HEK293 (cell line): ENCODE measurements around the gene ATP5ME.
A peak's percentile ranks its signal among the peaks of the same experiment; 100 is the strongest.

Source experiments
- CTCF ChIA-PET: fragments of 350-600 bp; formaldehyde crosslinking; extraction: SDS; loops from one replicate; lab custom pipeline; 2021; ENCODE audit warnings: antibody characterized with exemption; lab: Yijun Ruan, JAX
- POLR2A ChIA-PET: fragments of 300-600 bp; formaldehyde crosslinking; extraction: SDS; loops from one replicate; lab custom pipeline; 2020; ENCODE audit warnings: antibody characterized with exemption, inconsistent platforms; lab: Yijun Ruan, JAX
- H3K27ac ChIP-seq: fragments of 200-500 bp; sonication (Bioruptor generic); 2 replicates; pipeline ENCODE4 v1.5.1; 2014; ENCODE audit warnings: low read depth, low read length, control low read depth, inconsistent platforms; ENCODE audit errors: extremely low read depth
- H3K36me3 ChIP-seq, 2 experiments: fragments of 200-500 bp in 1 of 2; sonication (Bioruptor generic) in 1 of 2; 1 replicate in 1 of 2; 2 replicates in 1 of 2; pipeline ENCODE4 v1.5.1; 2014 to 2017; ENCODE audit warnings: inconsistent platforms in 2 of 2, low read length in 2 of 2; ENCODE audit not compliant: control insufficient read depth in 2 of 2, insufficient read depth in 1 of 2
- H3K4me1 ChIP-seq: fragments of 200-500 bp; sonication (Bioruptor generic); 2 replicates; pipeline ENCODE4 v1.5.1; 2014; ENCODE audit warnings: mild to moderate bottlenecking, low read length, inconsistent platforms; ENCODE audit not compliant: control insufficient read depth, insufficient read depth
- H3K4me3 ChIP-seq: 2 replicates; pipeline ENCODE4 v1.5.1; 2011; ENCODE audit warnings: low read depth, mild to moderate bottlenecking, control low read depth, low read length, moderate library complexity
- H3K9me3 ChIP-seq: fragments of 200-500 bp; sonication (Bioruptor generic); 2 replicates; pipeline ENCODE4 v1.5.1; 2014; ENCODE audit warnings: low read depth, low read length, inconsistent platforms; ENCODE audit not compliant: control insufficient read depth, insufficient read depth
- BCL11B ChIP-seq: fragments of 450-650 bp; formaldehyde crosslinking; IDR thresholded peaks from 2 replicates; pipeline ENCODE4 v1.5.1; 2016; ENCODE audit warnings: low read depth, missing biosample characterization, missing genetic modification characterization
- HOXA7 ChIP-seq: sonication (generic); formaldehyde crosslinking; IDR thresholded peaks from 2 replicates; pipeline ENCODE4 v1.8.1; 2022; ENCODE audit warnings: missing genetic modification reagents, borderline replicate concordance
- HOXC10 ChIP-seq: sonication (generic); formaldehyde crosslinking; IDR thresholded peaks from 2 replicates; pipeline ENCODE4 v1.8.1; 2023; ENCODE audit warnings: mild to moderate bottlenecking, missing genetic modification reagents
- KLF1 ChIP-seq: fragments of 450-650 bp; formaldehyde crosslinking; IDR thresholded peaks from 2 replicates; pipeline ENCODE4 v1.5.1; 2016; ENCODE audit warnings: missing biosample characterization, missing genetic modification characterization
- KLF10 ChIP-seq: fragments of 450-650 bp; IDR thresholded peaks from 2 replicates; pipeline ENCODE4 v1.5.1; 2018; ENCODE audit warnings: missing biosample characterization, mild to moderate bottlenecking, missing genetic modification characterization
- KLF8 ChIP-seq: fragments of 450-650 bp; formaldehyde crosslinking; IDR thresholded peaks from 2 replicates; pipeline ENCODE4 v1.5.1; 2016; ENCODE audit warnings: missing biosample characterization, missing genetic modification characterization
- KLF9 ChIP-seq: fragments of 450-650 bp; formaldehyde crosslinking; IDR thresholded peaks from 2 replicates; pipeline ENCODE4 v1.5.1; 2016; ENCODE audit warnings: missing biosample characterization, missing genetic modification characterization, low read depth
- MEIS1 ChIP-seq: sonication (generic); formaldehyde crosslinking; IDR thresholded peaks from 2 replicates; pipeline ENCODE4 v1.8.1; 2022; ENCODE audit warnings: missing genetic modification reagents, mild to moderate bottlenecking, borderline replicate concordance
- SP2 ChIP-seq: fragments of 450-650 bp; formaldehyde crosslinking; IDR thresholded peaks from 2 replicates; pipeline ENCODE4 v1.5.1; 2016; ENCODE audit warnings: missing biosample characterization, missing genetic modification characterization
- SP3 ChIP-seq: fragments of 450-650 bp; formaldehyde crosslinking; IDR thresholded peaks from 2 replicates; pipeline ENCODE4 v1.5.1; 2016; ENCODE audit warnings: missing biosample characterization, missing genetic modification characterization
- TRIM28 ChIP-seq: IDR thresholded peaks from 2 replicates; pipeline ENCODE4 v1.6.1; 2011; ENCODE audit warnings: low read length, control low read depth, borderline replicate concordance
- ZBTB48 ChIP-seq: fragments of 450-650 bp; formaldehyde crosslinking; IDR thresholded peaks from 2 replicates; pipeline ENCODE4 v1.5.1; 2016; ENCODE audit warnings: missing biosample characterization, missing genetic modification characterization
- ZBTB7A ChIP-seq: fragments of 450-650 bp; formaldehyde crosslinking; IDR thresholded peaks from 2 replicates; pipeline ENCODE4 v1.5.1; 2016; ENCODE audit warnings: low read depth, missing biosample characterization, missing genetic modification characterization
- ZFP69B ChIP-seq: fragments of 450-650 bp; formaldehyde crosslinking; IDR thresholded peaks from 2 replicates; pipeline ENCODE4 v1.5.1; 2016; ENCODE audit warnings: missing biosample characterization, missing genetic modification characterization
- ZNF169 ChIP-seq: fragments of 450-650 bp; formaldehyde crosslinking; IDR thresholded peaks from 2 replicates; pipeline ENCODE4 v1.5.1; 2016; ENCODE audit warnings: missing biosample characterization, missing genetic modification characterization
- ZNF214 ChIP-seq: fragments of 450-650 bp; formaldehyde crosslinking; IDR thresholded peaks from 2 replicates; pipeline ENCODE4 v1.5.1; 2017; ENCODE audit warnings: missing biosample characterization, mild to moderate bottlenecking, missing genetic modification characterization, borderline replicate concordance
- ZNF311 ChIP-seq: fragments of 450-650 bp; formaldehyde crosslinking; IDR thresholded peaks from 2 replicates; pipeline ENCODE4 v1.5.1; 2017; ENCODE audit warnings: missing biosample characterization, missing genetic modification characterization, borderline replicate concordance
- ZNF335 ChIP-seq: fragments of 450-650 bp; formaldehyde crosslinking; conservative IDR thresholded peaks from 2 replicates; pipeline ENCODE4 v1.5.1; 2016; ENCODE audit warnings: missing biosample characterization, missing genetic modification characterization
- ZNF354C ChIP-seq: fragments of 450-650 bp; formaldehyde crosslinking; IDR thresholded peaks from 2 replicates; pipeline ENCODE4 v1.5.1; 2016; ENCODE audit warnings: missing biosample characterization, missing genetic modification characterization, low read depth, borderline replicate concordance
- ZNF433 ChIP-seq: fragments of 450-650 bp; formaldehyde crosslinking; IDR thresholded peaks from 2 replicates; pipeline ENCODE4 v1.5.1; 2016; ENCODE audit warnings: missing biosample characterization, missing genetic modification characterization, low read depth
- ZNF560 ChIP-seq: fragments of 450-650 bp; formaldehyde crosslinking; IDR thresholded peaks from 2 replicates; pipeline ENCODE4 v1.5.1; 2017; ENCODE audit warnings: missing biosample characterization, missing genetic modification characterization, borderline replicate concordance
- ZNF596 ChIP-seq: fragments of 450-650 bp; IDR thresholded peaks from 2 replicates; pipeline ENCODE4 v1.5.0; 2018; ENCODE audit warnings: missing biosample characterization, mild to moderate bottlenecking, missing genetic modification characterization, moderate library complexity
- ZNF600 ChIP-seq: fragments of 450-650 bp; formaldehyde crosslinking; IDR thresholded peaks from 2 replicates; pipeline ENCODE4 v1.5.1; 2016; ENCODE audit warnings: missing biosample characterization, missing genetic modification characterization
- ZNF626 ChIP-seq: fragments of 450-650 bp; sonication (Bioruptor Pico); formaldehyde crosslinking; IDR thresholded peaks from 2 replicates; pipeline ENCODE4 v1.5.1; 2018; ENCODE audit warnings: missing biosample characterization, missing genetic modification characterization, inconsistent platforms
- ZNF664 ChIP-seq: fragments of 450-650 bp; formaldehyde crosslinking; IDR thresholded peaks from 2 replicates; pipeline ENCODE4 v1.5.1; 2016; ENCODE audit warnings: missing biosample characterization, missing genetic modification characterization
- ZNF692 ChIP-seq: fragments of 450-650 bp; formaldehyde crosslinking; IDR thresholded peaks from 2 replicates; pipeline ENCODE4 v1.5.1; 2016; ENCODE audit warnings: missing biosample characterization, missing genetic modification characterization
- ZNF707 ChIP-seq: fragments of 450-650 bp; formaldehyde crosslinking; IDR thresholded peaks from 2 replicates; pipeline ENCODE4 v1.5.1; 2016; ENCODE audit warnings: missing biosample characterization, missing genetic modification characterization
- TF ChIP-seq, protein P1 (sequence below): fragments of 450-650 bp; formaldehyde crosslinking; IDR thresholded peaks from 2 replicates; pipeline ENCODE4 v1.5.1; 2017; ENCODE audit warnings: missing biosample characterization, missing genetic modification characterization
- TF ChIP-seq, protein P2 (sequence below): fragments of 450-650 bp; IDR thresholded peaks from 2 replicates; pipeline ENCODE4 v1.5.1; 2018; ENCODE audit warnings: missing biosample characterization, mild to moderate bottlenecking, missing genetic modification characterization
- TF ChIP-seq, protein P3 (sequence below): fragments of 450-650 bp; formaldehyde crosslinking; IDR thresholded peaks from 2 replicates; pipeline ENCODE4 v1.5.1; 2016; ENCODE audit warnings: missing biosample characterization, missing genetic modification characterization
- TF ChIP-seq, protein P4 (sequence below): fragments of 450-650 bp; formaldehyde crosslinking; IDR thresholded peaks from 2 replicates; pipeline ENCODE4 v1.5.1; 2017; ENCODE audit warnings: missing biosample characterization, missing genetic modification characterization

ATP5ME gene

DNA sequence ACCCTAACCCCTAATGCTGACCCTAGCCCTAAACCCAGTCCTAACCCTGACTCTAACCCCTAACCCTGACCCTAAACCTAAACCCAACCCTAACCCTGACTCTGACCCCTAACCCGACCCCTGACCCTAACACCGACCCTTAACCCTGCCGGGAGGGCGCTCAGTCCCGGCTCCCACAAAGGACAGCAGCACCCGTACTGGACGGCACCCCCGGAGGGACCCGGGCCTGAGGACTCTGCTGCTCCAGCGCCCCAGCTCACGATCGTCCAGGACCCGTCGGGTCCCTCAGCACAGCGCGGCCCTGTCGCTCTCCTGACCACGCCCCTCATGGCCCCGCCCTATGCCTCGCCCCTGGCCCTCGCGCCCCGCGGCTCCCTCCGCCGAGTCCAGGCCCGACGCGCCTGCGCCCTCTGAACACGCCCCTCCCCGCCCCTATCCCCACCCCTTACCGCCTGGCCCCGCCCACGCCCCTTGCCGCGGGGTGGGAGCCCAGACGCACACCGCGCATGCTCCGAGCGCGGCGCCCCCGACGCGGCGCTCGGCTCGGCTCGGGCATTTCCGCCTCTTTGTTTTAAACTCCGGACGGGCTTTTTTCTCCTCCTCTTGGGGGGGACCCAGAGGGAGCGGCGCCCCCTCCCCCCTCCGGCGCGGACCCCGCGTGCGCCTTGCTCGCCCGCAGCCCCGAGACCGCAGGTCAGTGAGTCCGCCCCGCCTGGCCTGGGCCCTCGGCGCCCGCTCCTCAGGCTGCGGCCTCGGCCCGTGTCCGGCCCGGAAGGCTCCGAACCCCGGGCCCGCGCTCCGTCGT, 31.4 kb upstream of the ATP5ME start, which contains the start of gene PCGF3:
PCGF3 (plus strand) TSS at position 555 of the 805 bp plus-strand sequence. CDS start 27,849 bp downstream, outside the sequence.
- H3K36me3 ChIP-seq = peaks cover 0 to 22% of the 10 kb centered on the region in 2 experiments; a peak in 1 of 3 replicates
- H3K27ac ChIP-seq = peak within 1 kb of the TSS; percentile 81; the same call in 1 of the 2 replicates
- no peaks in the 10 kb centered on the region for H3K4me1 ChIP-seq
- peak within 1 kb of the TSS; percentile 70 for H3K4me3 ChIP-seq
- H3K9me3 ChIP-seq = no peaks in the 10 kb centered on the region
- ChIA-PET CTCF (no interaction called here), POLR2A (interaction anchor here (0.6 kb wide), 1 partner anchor 31 kb away, joined by 4 read pairs; the partner anchor contains the start of genes ATP5ME and MYL5)
- TF ChIP-seq ZNF354C (tag by site-specific recombination) = no peak
- TF ChIP-seq KLF10 (tag by site-specific recombination) = 0 out of 2 replicates have a peak, but pooled peaks have one; percentile 29
- TF ChIP-seq ZNF600 (tag by site-specific recombination) = 0 out of 2 replicates have a peak, but pooled peaks have one; percentile 24
- 0 out of 2 replicates have a peak, but pooled peaks have one; percentile 34 for TF ChIP-seq ZBTB7A (tag by site-specific recombination)
- no peak for TF ChIP-seq ZNF707 (tag by site-specific recombination)
- TF ChIP-seq, protein P1, sequence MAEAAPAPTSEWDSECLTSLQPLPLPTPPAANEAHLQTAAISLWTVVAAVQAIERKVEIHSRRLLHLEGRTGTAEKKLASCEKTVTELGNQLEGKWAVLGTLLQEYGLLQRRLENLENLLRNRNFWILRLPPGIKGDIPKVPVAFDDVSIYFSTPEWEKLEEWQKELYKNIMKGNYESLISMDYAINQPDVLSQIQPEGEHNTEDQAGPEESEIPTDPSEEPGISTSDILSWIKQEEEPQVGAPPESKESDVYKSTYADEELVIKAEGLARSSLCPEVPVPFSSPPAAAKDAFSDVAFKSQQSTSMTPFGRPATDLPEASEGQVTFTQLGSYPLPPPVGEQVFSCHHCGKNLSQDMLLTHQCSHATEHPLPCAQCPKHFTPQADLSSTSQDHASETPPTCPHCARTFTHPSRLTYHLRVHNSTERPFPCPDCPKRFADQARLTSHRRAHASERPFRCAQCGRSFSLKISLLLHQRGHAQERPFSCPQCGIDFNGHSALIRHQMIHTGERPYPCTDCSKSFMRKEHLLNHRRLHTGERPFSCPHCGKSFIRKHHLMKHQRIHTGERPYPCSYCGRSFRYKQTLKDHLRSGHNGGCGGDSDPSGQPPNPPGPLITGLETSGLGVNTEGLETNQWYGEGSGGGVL (tag by site-specific recombination) = peak; percentile 50; the same call in 1 of the 2 replicates
- TF ChIP-seq, protein P2, sequence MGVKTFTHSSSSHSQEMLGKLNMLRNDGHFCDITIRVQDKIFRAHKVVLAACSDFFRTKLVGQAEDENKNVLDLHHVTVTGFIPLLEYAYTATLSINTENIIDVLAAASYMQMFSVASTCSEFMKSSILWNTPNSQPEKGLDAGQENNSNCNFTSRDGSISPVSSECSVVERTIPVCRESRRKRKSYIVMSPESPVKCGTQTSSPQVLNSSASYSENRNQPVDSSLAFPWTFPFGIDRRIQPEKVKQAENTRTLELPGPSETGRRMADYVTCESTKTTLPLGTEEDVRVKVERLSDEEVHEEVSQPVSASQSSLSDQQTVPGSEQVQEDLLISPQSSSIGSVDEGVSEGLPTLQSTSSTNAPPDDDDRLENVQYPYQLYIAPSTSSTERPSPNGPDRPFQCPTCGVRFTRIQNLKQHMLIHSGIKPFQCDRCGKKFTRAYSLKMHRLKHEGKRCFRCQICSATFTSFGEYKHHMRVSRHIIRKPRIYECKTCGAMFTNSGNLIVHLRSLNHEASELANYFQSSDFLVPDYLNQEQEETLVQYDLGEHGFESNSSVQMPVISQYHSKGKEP (tag by site-specific recombination) = no peak
- no peak for TF ChIP-seq ZFP69B (tag by site-specific recombination)
- TF ChIP-seq, protein P3, sequence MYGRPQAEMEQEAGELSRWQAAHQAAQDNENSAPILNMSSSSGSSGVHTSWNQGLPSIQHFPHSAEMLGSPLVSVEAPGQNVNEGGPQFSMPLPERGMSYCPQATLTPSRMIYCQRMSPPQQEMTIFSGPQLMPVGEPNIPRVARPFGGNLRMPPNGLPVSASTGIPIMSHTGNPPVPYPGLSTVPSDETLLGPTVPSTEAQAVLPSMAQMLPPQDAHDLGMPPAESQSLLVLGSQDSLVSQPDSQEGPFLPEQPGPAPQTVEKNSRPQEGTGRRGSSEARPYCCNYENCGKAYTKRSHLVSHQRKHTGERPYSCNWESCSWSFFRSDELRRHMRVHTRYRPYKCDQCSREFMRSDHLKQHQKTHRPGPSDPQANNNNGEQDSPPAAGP = no peak; the same call in 1 of the 2 replicates
- no peak for TF ChIP-seq HOXA7 (CRISPR knock-in tag)
- TF ChIP-seq KLF1 (tag by site-specific recombination) = peak; percentile 80
- TF ChIP-seq ZNF214 = no peak
- no peak for TF ChIP-seq ZNF433
- no peak for TF ChIP-seq MEIS1 (CRISPR knock-in tag)
- no peak for TF ChIP-seq ZNF169 (tag by site-specific recombination)
- TF ChIP-seq ZNF596 (tag by site-specific recombination) = no peak
- no peak for TF ChIP-seq TRIM28
- peak; percentile 80 for TF ChIP-seq SP3 (tag by site-specific recombination)
- no peak for TF ChIP-seq HOXC10 (CRISPR knock-in tag)
- no peak for TF ChIP-seq ZNF664 (tag by site-specific recombination)
- TF ChIP-seq ZNF311 (tag by site-specific recombination) = no peak
- TF ChIP-seq ZNF626 (tag by site-specific recombination) = no peak
- TF ChIP-seq ZNF560 (tag by site-specific recombination) = no peak
- peak; percentile 76 for TF ChIP-seq SP2
- TF ChIP-seq BCL11B (tag by site-specific recombination) = peak; percentile 100
- TF ChIP-seq, protein P4, sequence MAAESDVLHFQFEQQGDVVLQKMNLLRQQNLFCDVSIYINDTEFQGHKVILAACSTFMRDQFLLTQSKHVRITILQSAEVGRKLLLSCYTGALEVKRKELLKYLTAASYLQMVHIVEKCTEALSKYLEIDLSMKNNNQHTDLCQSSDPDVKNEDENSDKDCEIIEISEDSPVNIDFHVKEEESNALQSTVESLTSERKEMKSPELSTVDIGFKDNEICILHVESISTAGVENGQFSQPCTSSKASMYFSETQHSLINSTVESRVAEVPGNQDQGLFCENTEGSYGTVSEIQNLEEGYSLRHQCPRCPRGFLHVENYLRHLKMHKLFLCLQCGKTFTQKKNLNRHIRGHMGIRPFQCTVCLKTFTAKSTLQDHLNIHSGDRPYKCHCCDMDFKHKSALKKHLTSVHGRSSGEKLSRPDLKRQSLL (tag by site-specific recombination) = peak; percentile 64; the same call in 1 of the 2 replicates
- TF ChIP-seq ZNF692 (tag by site-specific recombination) = no peak
- peak; percentile 92 for TF ChIP-seq KLF9
- peak; percentile 99 for TF ChIP-seq ZBTB48 (tag by site-specific recombination)
- 0 out of 2 replicates have a peak, but pooled peaks have one; percentile 29 for TF ChIP-seq ZNF335 (tag by site-specific recombination)
- TF ChIP-seq KLF8 (tag by site-specific recombination) = peak; percentile 97
